H54 (cell line): ENCODE measurements around the gene TTLL9.

Experiments used
- DNase-seq: peaks from one replicate; pipeline ENCODE4 v3.0.0; 2011; ENCODE audit warnings: low spot score, mixed read lengths; ENCODE audit not compliant: insufficient read length
- FAIRE-seq: peaks from 3 replicates; lab custom pipeline; 2011; peaks lifted over from hg19 to GRCh38; lab: Jason Lieb, UNC
- POLR2A ChIP-seq: IDR thresholded peaks from 2 replicates; pipeline ENCODE4 v1.6.1; 2011; ENCODE audit warnings: low read depth, mild to moderate bottlenecking, low read length

TTLL9 gene

DNA sequence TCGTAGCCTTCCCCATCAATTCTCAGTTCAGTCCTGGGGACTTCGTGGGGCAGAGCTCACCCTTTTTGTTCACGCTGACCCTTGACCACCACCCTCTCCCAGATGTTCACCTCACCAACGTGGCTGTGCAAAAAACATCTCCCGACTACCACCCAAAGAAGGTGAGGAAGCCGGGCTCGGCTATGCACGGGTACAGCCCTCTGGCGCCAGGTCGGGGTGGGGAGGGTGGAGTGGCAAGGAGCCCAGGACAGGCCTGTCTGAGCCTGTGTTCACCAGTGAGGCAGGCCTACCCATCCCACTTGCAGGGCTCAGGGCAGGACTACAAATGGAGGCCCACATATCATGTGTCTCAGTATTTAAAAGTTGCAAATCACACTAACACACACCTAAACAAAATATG is 63.3 kb downstream of the TTLL9 start:
- FAIRE-seq, result no peak
- no peak for TF ChIP-seq POLR2A
- no peak for DNase-seq

DNA sequence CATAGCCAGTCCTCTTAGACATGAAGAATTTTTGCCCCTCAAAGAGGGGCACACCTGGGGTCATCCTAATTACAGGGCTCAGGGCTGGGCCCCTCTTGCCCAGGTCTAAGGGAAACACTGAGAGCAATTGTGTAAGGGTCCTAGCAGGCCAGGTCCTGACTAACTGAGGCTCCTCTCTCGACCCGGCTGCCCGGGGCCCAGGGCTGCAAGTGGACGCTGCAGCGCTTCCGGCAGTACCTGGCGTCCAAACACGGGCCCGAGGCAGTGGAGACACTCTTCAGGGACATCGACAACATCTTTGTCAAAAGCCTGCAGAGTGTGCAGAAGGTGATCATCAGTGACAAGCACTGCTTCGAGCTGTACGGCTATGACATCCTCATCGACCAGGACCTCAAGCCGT is 64.1 kb downstream of the TTLL9 start:
- DNase-seq (no peak), FAIRE-seq (no peak)
- TF ChIP-seq POLR2A, result no peak

DNA sequence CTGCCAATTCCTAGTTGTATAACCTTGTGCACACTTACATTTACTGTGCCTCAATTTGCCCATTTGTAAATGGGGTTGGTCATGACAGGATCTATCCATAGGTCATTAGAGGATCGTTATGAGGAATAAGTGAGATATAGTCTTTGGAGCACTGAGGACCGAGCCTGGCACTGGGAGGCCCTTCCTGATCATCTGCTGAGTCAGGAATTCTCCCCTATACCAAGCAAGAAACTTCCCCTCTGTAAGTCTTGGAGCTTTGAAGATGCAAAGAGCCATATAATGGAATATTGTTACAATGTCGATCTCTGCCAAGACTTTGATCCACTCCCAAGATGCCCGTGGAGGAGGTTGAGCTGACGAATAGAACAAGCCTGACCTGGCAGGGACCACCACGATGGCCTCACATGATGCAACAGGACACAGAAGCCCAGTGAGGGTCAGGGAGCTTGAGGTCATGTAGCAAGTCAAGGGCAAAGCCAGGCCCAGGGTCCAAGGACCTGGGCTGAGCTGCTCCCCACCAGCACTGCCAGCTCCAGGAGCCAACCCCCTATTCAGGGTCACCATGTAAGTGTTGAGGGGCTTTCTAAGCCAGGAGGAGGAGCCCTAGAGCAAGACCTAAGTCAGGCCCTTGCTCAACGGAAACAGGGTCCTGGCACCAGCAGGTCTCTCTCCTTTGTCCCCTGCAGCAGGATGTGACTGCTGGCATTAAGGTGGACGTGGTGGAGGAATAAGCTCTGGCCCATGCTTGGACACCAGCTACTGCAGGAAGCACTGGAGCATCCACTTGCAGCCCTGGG is 64.7 kb downstream of the TTLL9 start:
- no peak for DNase-seq
- FAIRE-seq, result no peak

DNA sequence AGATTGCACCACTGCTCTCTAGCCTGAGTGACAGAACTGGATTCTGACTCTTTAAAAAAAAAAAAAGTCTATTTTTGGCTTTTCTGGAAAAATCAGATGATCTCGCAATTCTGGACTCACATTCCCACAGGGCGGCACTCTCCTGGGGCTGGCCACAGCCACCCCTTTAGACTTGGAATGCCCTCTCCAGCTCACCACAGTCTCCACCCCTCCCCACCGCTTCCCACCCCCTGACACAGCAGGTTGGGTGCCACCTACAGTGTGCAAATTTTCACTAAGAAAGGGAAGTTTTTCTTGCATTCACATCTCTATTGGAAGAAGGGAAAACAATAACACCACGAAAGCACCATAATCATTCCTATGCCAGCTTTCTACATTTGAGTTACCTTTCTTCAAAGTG is 66.0 kb downstream of the TTLL9 start:
- no peak for FAIRE-seq
- TF ChIP-seq POLR2A, result no peak
- DNase-seq, result no peak

More for the DNA sequence above, 64.7 kb downstream of the TTLL9 start:
- no peak for TF ChIP-seq POLR2A

DNA sequence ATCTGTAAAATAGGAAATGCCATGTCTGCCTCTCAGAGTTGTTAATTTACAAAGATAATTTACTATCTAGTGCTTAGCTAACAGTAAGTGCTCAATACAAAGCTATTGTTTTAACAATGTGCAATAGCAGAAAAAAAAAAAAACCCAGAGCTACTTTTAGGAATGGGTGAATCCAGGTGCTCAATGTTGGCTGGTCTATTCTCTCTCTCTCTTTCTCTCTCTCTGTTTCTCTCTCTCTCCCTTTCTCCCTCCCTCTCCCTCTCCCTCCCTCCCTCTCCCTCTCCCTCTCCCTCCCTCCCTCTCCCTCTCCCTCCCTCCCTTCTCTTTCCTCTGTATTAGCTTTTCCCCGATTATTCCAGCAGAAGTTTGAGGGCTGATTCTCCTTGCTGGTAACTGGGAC is 67.4 kb downstream of the TTLL9 start:
- TF ChIP-seq POLR2A, result no peak
- DNase-seq (no peak), FAIRE-seq (no peak)

DNA sequence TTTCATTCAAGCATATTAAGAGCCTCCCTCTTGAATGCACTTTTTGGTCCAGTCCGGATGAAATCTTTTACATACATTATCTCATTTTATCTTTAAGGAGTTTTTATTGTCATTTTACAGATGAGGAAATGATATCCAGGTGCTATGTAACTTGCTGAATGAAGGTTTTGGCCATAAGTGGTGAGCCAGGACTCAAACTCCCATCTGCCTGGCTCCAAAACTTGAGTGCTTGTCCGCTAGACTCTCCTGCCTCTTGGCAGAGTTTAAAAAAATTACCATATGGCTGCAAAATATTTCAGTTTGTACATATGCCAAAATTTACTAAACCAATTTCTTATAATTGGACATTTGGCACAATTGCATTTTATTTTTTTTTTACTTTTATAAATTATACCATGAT is 69.2 kb downstream of the TTLL9 start:
- FAIRE-seq, result no peak
- no peak for TF ChIP-seq POLR2A
- no peak for DNase-seq

DNA sequence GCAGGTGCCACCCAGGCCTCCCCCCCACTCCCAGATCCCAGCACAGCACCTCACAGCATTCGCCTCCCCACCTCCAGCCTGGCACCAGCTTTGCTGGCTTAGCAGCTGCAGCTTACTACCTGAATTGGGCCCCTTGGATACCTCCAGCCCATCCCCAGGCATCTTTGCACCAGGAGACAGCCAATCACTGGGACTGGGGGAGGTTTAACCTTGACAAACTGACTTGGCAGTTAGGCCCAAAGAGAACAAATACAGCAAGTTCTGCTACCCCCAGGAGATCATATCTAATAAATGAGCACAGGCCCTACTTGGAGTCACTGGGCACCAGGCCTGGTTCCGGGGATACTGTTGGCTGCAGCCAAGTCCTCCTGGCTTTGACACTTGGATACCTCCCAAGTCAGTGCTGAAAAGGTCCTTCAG is 72.6 kb downstream of the TTLL9 start:
- no peak for FAIRE-seq
- no peak for TF ChIP-seq POLR2A

DNA sequence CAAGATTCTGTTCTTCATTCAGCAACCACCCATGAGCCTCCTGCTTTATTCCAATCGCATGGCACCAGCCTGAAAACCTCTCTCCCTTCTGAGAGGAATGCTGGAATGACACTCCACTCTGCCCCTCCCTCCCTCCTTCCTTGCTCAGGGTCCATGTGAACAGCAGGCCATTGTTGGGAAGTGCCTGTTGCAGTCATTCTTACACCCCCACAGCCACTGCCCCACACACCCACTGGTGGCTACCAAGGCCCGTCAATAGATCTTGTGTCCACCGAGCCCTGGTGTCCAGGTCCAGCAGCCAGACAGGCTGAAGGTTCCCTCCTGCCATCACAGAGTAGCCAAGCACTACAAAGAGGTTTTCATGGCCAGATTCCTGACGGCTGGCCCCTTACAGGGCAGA is 74.9 kb downstream of the TTLL9 start:
- TF ChIP-seq POLR2A, result no peak
- no peak for DNase-seq
- FAIRE-seq, result no peak

More for the DNA sequence above, 72.6 kb downstream of the TTLL9 start:
- no peak for DNase-seq

DNA sequence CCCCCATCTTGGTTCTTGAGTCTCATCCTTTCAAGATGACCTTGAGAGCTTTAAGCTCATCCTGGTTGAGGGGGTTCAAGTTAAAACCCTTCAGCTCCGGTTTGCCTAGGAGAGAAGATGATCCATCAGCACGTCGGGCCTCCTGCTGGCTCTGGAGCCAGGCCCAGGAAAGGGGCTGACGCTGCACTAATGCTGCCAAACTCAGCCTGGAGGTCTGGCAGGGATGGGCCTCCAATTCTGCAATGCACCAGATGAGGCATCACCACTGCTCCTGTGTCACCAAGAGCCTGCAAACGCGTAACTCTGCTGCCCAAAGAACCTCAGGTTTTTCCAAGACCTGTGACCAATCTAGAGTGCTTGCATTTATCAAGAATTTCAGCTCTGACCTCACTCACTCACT is 75.4 kb downstream of the TTLL9 start:
- no peak for FAIRE-seq
- no peak for TF ChIP-seq POLR2A
- no peak for DNase-seq

DNA sequence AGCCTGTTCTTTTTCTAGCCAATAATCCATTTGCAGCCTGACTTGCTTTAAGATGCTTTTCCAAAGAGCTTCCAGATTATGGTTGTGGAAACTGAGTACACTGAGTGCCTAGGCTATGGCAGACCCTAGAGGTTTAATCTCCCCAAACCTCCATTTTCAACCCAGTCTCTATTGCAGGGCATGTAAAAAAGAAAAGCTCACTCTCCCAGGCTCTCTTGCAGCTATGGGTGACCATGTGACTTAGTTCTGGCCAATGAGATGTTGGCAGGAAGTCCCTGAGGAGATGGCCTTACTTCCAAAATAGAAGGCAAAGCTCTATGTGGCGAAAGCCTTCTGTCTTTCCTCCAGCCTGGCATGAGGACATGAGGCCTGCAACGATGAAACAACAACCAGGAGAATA is 77.6 kb downstream of the TTLL9 start:
- no peak for FAIRE-seq
- no peak for DNase-seq
- TF ChIP-seq POLR2A, result no peak

DNA sequence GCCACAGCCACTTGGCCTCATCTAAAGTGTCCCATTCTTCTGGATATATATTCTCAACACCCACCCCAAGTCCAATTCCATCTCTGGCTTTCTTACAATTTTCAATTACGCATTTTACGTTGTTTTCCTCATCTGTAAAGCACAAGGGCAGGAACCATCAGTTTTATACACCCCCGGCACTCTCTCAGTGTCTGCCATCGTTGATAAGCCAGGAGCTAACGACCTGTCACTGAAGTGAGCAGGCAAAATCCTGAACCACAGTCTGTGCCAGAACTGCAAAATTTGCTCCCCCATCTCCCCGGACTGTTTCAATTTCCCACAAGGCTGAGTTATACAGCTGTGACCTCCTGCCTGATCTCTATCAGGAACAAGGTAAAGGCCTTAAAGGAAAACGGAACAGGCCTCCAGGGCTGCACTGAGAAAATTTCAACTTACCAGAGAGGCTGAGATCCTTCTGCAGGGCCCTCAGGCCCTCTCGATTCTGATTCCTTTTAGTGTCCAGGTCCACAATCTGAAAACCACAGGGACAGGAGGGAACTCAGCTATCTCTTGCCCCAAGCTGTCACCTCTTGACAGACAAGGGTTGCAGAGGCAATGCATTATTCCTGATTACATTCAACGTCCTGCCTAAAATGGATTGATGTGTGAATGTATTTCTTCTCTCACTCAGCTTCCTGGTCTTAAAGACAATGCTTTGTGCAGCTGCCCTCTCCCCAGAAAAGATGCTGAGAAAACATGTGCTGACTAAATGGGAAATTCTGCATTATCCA is 79.6 kb downstream of the TTLL9 start:
- no peak for DNase-seq
- FAIRE-seq, result no peak
- no peak for TF ChIP-seq POLR2A

DNA sequence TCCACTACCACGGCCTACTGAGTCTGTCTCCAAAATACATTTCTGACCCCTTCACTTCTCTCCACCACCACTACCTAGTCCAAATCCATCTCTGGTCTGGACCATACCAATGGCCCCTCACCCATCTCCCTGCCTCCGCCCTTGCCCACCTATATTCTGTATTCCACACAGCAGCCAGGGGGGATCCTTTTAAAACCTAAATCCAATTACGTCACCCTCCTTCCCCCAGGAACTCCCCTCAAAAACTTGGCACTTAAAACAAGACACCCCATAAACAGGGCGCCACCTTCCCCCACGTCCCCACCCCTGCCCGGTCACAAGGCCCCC is 80.7 kb downstream of the TTLL9 start:
- no peak for TF ChIP-seq POLR2A
- DNase-seq (no peak), FAIRE-seq (no peak)

DNA sequence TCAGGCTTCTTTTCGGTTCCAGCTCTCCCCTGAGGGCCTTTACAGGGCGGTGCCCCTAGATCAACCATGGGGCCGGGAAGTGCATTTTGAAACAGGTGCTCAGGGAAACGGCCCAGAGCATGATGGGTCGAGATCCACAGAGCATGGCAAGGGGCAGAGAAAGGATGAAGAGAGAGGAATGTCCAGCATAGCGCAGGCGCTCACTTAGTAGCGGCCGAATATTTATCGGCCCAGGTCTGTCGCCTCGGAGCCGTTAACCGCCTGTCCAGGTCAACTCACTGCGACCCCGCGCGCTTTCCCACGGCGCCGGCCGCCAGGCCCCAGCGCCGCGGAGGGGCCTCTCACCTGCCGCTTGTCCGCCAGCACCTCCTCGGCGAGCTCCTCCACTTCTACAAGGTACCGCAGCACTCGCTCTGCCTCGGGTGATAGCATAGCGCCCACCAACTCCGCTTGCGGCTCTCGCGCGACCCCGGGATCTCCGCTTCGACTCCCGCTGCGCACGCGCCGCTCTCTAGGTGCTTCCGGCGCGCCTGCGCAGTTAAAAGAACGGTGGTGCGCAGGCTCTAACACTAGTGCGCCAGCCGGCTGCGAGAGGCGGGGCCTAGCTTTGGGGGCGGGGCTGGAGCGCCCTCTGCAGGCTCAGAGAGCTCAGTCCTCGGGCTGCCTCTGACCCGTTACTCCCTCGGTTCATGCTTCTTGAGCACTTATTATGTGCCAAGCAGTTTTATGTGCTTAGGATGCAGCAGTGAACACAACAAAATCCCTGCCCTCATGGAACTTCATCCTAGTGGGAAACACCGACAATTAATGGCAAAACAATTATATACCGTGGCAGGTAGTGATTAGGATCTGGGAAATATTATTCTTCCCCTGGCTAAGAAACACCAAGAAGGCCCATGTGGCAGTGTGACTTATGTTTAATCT is 81.4 kb downstream of the TTLL9 start, which contains the start of gene PDRG1:
PDRG1 (minus strand) TSS at position 517 of the 924 bp plus-strand sequence; CDS start at position 432, 85 bp downstream.
- peak; percentile 77 for TF ChIP-seq POLR2A

More for the DNA sequence above, 81.4 kb downstream of the TTLL9 start, which contains the start of gene PDRG1:
- DNase-seq, result peak; percentile 90
- FAIRE-seq, result no peak
